H7 (cell line): ENCODE measurements around the gene NOS1AP. TPM values are rescaled to one million over a fixed set of nuclear protein-coding genes. Genes with fewer than 3 reads are reported as not detected.

ENCODE experiments used
- DNase-seq: peaks from one replicate; pipeline ENCODE4 v3.0.0; 2012
- H3K27me3 ChIP-seq: 2 replicates; pipeline ENCODE4 v1.6.0; 2011; ENCODE audit warnings: mild to moderate bottlenecking, low read length; ENCODE audit not compliant: control insufficient read depth, insufficient read depth
- H3K36me3 ChIP-seq: replicated peaks from 2 replicates; pipeline ENCODE4 v1.5.1; 2011; ENCODE audit warnings: low read length; ENCODE audit not compliant: control insufficient read depth, insufficient read depth
- H3K4me3 ChIP-seq: 2 replicates; pipeline ENCODE4 v1.5.1; 2011; ENCODE audit warnings: low read depth, mild to moderate bottlenecking, control low read depth, low read length, moderate library complexity; ENCODE audit not compliant: insufficient read depth
- total RNA-seq: library from RNA; depleted of rRNA; stranded (reverse); fragments of >200 nt; shearing (Covaris generic); gene quantifications from 2 replicates; pipeline ENCODE4 v1.2.3, GENCODE V29; 2014

Gene NOS1AP
- total RNA-seq, 1 experiment from 2014 or later = 5.4 TPM

- no peak for DNase-seq
- Histone ChIP-seq H3K36me3 (no peaks in the 10 kb centered on the region; the same call in 1 of the 2 replicates), H3K4me3 (no peak overlapping the region), H3K27me3 (no peaks in the 10 kb centered on the region)
Measured at GRCh38 chr1:162368451-162368850, 299.0 kb downstream of the NOS1AP start.

- H3K27me3 ChIP-seq = no peaks in the 10 kb centered on the region
- DNase-seq = no peak
- no peak overlapping the region for H3K4me3 ChIP-seq
- no peaks in the 10 kb centered on the region; the same call in 1 of the 2 replicates for H3K36me3 ChIP-seq
Measured at GRCh38 chr1:162369571-162369970, 300.1 kb downstream of the NOS1AP start.

DNA sequence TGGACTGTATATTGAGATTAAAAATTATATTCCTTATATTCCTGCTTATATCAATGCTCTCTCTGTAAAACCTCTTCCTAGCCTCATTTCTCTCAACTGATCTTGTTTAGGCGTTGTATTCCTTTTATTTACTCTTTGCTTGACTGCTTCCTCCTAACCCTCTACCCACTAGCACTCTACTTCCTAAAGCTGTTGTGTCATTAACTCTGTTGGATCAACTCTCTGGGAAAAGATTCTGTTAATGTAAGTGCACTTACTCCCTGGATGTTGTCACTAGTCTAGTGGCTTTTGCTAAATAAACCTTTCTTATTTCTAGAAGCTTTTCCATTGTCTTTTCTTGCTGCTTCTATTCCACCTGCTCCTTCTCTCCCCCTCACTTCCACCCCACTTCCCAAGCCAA is 300.7 kb downstream of the NOS1AP start:
- no peak overlapping the region for H3K4me3 ChIP-seq
- H3K36me3 ChIP-seq = no peaks in the 10 kb centered on the region; the same call in 1 of the 2 replicates
- no peaks in the 10 kb centered on the region for H3K27me3 ChIP-seq
- no peak for DNase-seq

DNA sequence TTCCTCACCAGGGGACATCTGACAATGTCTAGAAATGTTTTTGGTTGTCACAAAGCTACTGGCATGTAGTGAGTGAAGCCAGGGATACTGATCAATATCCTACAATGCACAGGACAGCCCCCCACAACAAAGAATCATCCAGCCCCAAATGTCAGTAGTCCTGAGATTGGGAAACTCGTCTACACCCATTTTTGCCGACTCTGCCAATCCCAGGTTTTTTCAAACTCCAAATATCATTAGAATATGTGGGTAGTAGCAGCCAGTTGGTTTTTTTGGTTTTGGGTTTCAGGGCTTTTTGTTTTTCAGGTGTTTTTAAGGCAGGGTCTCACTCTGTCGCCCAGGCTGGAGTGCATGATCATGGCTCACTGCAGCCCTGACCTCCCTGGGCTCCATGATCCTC is 301.2 kb downstream of the NOS1AP start:
- no peak overlapping the region for H3K4me3 ChIP-seq

DNA sequence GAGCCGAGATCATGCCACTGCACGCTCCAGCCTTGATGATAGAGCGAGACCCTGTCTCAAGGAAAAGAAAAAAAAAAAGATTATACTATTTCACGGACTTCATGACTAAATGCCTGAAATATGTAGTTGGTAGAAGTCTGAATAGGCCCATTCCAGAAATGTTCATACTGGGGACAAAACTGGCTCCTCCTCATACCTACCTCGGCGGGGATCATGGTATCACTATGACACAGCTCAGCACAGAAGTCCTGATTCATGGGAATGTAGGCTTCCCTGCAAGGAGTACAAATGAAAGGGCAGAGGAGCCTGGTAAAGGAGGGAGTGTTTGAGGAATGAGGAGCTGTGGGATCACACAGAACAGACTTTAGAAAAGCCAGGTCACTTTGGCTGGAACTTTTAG is 302.1 kb downstream of the NOS1AP start:
- Histone ChIP-seq H3K4me3 (no peak overlapping the region), H3K36me3 (no peaks in the 10 kb centered on the region; the same call in 1 of the 2 replicates), H3K27me3 (no peaks in the 10 kb centered on the region)
- DNase-seq = no peak

More for the DNA sequence above, 301.2 kb downstream of the NOS1AP start:
- no peaks in the 10 kb centered on the region; the same call in 1 of the 2 replicates for H3K36me3 ChIP-seq
- no peaks in the 10 kb centered on the region for H3K27me3 ChIP-seq
- DNase-seq = no peak

DNA sequence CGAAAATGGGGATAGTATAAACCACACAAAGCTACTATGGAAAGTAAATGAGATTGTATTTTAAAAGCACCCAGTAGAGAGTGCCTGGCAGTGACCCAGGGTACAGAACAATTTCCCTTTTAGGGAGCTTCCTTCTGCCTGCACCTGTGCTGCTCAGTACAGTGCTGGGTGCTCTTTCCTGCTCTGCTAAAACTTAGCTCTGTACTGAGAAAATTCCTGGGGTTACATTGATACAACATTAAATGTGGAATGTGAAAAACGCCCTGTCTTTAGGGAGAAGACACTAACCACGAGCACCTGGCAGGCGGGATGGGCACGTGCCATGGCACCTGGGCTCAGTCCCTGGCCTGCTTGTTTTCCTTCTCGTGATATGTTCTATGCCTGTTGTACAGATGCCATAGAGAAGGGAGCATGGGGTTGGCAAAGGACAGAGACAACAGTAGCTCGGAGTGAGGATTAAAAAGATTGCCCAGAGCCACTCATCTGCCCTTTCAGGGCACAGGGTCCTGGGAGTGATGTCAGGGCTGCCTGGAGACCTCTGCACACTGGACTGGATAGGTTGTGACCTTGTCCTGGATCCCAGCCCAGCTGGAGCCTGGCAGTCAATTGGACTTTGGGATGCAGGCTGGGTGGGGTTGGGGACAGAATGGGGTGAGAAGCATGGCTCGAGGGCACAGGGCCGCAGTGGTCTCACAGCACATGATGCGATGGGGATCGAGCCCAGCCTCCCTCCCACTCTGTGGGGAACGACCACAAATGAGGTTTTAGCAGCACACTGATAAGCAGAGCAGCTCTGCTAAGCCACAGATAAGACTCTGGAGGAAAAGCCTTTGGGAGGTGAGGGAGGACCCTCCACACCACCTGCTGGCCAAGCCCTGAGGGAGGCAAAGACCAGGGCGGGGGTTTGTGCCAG is 302.9 kb downstream of the NOS1AP start:
- Histone ChIP-seq H3K36me3 (no peaks in the 10 kb centered on the region; the same call in 1 of the 2 replicates), H3K4me3 (no peak overlapping the region), H3K27me3 (no peaks in the 10 kb centered on the region)
- no peak for DNase-seq

GRCh38 chr1:162373072-162373427 is 303.6 kb downstream of the NOS1AP start:
- H3K4me3 ChIP-seq = no peak overlapping the region
- H3K36me3 ChIP-seq = no peaks in the 10 kb centered on the region; the same call in 1 of the 2 replicates
- H3K27me3 ChIP-seq = no peaks in the 10 kb centered on the region
- DNase-seq = no peak

DNA sequence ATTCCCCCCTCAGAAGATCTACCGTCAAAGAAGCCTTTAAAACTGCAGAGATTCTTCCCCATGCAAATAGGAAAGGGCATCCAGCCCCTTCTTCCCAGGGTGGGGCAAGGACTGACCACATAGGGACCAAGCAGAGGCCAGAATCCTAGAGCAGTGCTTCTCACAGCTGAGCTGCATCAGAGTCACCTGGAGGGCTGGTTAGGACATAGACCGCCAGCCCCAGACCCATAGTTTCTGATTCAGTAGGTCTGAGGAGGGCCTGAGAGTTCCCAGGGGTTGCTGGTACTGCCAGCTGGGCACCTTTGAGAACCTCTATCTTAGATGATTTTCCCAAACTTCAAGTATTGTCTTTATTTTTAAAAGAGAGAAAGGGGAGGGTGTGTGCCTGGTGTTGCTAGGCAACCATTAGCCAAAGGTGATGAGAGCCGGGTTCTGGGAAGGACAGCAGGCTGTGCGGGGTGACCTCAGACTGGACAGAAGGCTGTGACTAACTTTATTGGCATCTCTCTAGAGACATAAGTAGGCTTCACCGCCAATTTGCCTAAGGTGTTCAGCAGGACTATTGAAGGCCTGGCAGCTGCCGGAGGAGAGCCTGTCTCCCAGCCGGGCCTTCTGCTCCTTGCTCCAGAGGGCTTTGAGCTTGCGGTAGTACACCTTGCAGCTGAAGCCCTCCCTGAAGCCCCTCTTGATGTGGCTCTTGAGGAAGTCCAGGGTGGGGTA is 304.2 kb downstream of the NOS1AP start:
- Histone ChIP-seq H3K4me3 (no peak overlapping the region), H3K36me3 (no peaks in the 10 kb centered on the region), H3K27me3 (no peaks in the 10 kb centered on the region)
- no peak for DNase-seq

- Histone ChIP-seq H3K36me3 (no peaks in the 10 kb centered on the region), H3K27me3 (no peaks in the 10 kb centered on the region), H3K4me3 (no peak overlapping the region)
- no peak for DNase-seq
Measured at GRCh38 chr1:162374406-162374805, 304.9 kb downstream of the NOS1AP start.

DNA sequence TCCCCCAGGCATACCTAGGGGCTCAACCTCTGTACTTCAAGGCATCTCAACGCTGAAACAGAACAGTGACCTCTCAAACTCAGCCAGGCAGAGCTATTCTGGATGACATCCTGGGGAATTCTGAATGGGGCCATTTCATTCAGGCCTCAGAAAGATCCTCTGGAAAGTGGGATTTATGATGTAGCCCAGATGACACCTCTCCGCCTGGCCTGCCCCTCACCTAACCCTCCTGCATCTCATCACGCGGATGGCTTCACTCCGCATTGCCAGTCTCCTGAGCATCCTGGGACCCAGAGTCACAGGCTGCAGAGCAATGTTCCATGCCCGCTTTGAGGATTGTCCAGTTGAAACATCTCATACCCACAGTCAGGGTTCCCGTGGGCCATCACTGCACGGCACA is 306.0 kb downstream of the NOS1AP start:
- no peak overlapping the region for H3K4me3 ChIP-seq
- H3K36me3 ChIP-seq = no peaks in the 10 kb centered on the region
- H3K27me3 ChIP-seq = no peaks in the 10 kb centered on the region
- DNase-seq = no peak

DNA sequence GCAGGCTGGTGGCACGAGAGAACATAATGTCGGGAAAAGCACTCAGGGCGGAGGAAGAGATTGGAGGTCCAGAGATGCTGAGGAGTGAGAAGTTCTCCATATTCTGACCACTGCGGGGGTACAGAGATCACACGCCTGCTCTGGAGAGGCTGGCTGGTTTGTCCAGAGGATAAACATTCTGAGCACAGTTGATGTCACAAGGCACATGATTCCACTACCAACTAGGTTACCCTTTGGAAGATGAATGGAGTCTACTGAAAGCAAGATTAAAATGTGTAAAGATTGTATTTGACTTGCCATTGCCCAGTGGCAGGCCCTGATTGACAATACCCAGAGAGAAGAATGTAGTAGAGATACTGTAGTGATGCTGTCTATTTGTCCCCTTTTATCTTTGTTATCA is 307.2 kb downstream of the NOS1AP start, which contains the start of gene SPATA46:
Gene SPATA46 (minus strand): TSS at position 164 of the 400 bp plus-strand sequence. CDS start 64 bp downstream, at position 100.
- DNase-seq = no peak
- no peaks in the 10 kb centered on the region for H3K36me3 ChIP-seq
- no peak within 1 kb of the TSS for H3K4me3 ChIP-seq
- no peaks in the 10 kb centered on the region for H3K27me3 ChIP-seq

GRCh38 chr1:162380061-162380846 is 310.8 kb downstream of the NOS1AP start:
- H3K36me3 ChIP-seq = peaks cover 2% of the 10 kb centered on the region
- H3K4me3 ChIP-seq = no peak overlapping the region
- DNase-seq = no peak
- H3K27me3 ChIP-seq = no peaks in the 10 kb centered on the region

- Histone ChIP-seq H3K4me3 (no peak within 1 kb of the TSS), H3K27me3 (no peaks in the 10 kb centered on the region), H3K36me3 (peaks cover 2% of the 10 kb centered on the region)
- peak; percentile 5 for DNase-seq
Measured at GRCh38 chr1:162381383-162381782, 311.9 kb downstream of the NOS1AP start, which contains the start of gene C1orf226. Gene C1orf226, plus strand, starts transcription at chr1:162381728. Its CDS starts 174 bp downstream, at chr1:162381902.
